Kidney (tissue), 14 donors: Measurements from ENCODE around the gene NOL4L. TPM values are rescaled to one million over a fixed set of nuclear protein-coding genes. Genes with fewer than 3 reads are reported as not detected.
A peak's percentile ranks its signal among the peaks of the same experiment; 100 is the strongest.

Experiments used
- DNase-seq, 5 donors: peaks; one replicate each; pipeline ENCODE4 v3.0.0-alpha.2; 2013 to 2020
- FAIRE-seq: peaks from 2 replicates; lab custom pipeline; 2012; peaks lifted over from hg19 to GRCh38; lab: Jason Lieb, UNC
- H3K27ac ChIP-seq, 2 donors: one replicate each; pipeline ENCODE4 v1.7.0; 2013; ENCODE audit warnings: low read depth in 2 of 2, low read length in 2 of 2, inconsistent platforms in 1 of 2
- H3K27me3 ChIP-seq: one replicate; pipeline ENCODE4 v1.7.1; 2013; ENCODE audit warnings: low read length, inconsistent platforms; ENCODE audit not compliant: control insufficient read depth, insufficient read depth
- H3K36me3 ChIP-seq, 3 donors: one replicate each; pipeline versions ENCODE4 v1.7.0 to v1.7.1; 2013; ENCODE audit warnings: low read length in 3 of 3, control low read depth in 1 of 3, inconsistent platforms in 1 of 3; ENCODE audit not compliant: insufficient read depth in 3 of 3, control insufficient read depth in 2 of 3
- H3K4me1 ChIP-seq, 3 donors: one replicate each; pipeline versions ENCODE4 v1.7.0 to v1.7.1; 2013; ENCODE audit warnings: low read length in 3 of 3, inconsistent platforms in 1 of 3, low read depth in 1 of 3; ENCODE audit not compliant: control insufficient read depth in 2 of 3, insufficient read depth in 2 of 3
- H3K4me3 ChIP-seq, 3 donors: one replicate each; pipeline versions ENCODE4 v1.7.0 to v1.8.1; 2013; ENCODE audit warnings: low read length in 3 of 3, control low read depth in 1 of 3, inconsistent platforms in 1 of 3
- H3K9ac ChIP-seq, 3 donors: one replicate each; pipeline versions ENCODE4 v1.7.0 to v1.7.1; 2013; ENCODE audit warnings: low read length in 3 of 3, control low read depth in 1 of 3, inconsistent platforms in 1 of 3
- H3K9me3 ChIP-seq, 3 donors: one replicate each; pipeline versions ENCODE4 v1.7.0 to v1.7.1; 2013; ENCODE audit warnings: low read length in 3 of 3, control low read depth in 1 of 3, inconsistent platforms in 1 of 3; ENCODE audit not compliant: control insufficient read depth in 2 of 3, insufficient read depth in 1 of 3
- CTCF ChIP-seq: IDR thresholded peaks from 3 replicates; pipeline ENCODE4 v1.5.1; 2012; ENCODE audit warnings: mild to moderate bottlenecking, moderate library complexity, borderline replicate concordance; ENCODE audit not compliant: insufficient read depth; ENCODE audit errors: extremely low read depth
- intact Hi-C: fragments of 100-400 bp; cut with DNase I; formaldehyde crosslinking; loops from one replicate; pipeline ENCODE4 v1.11.1; 2022
- polyA plus RNA-seq: library from polyadenylated mRNA; stranded (reverse); fragments of 350-450 nt; fragmentation: Illumina TruSeq; extraction: RNeasy Lipid Tissue Mini Kit (QIAGEN cat#74804); gene quantifications from one replicate; pipeline ENCODE4 v1.2.3, GENCODE V29; 2014; ENCODE audit warnings: low read depth, low replicate concordance; ENCODE audit not compliant: insufficient read depth
- total RNA-seq: library from RNA; stranded (reverse); fragmentation: NEBNext Ultra II Directional; extraction: Animal tissue kit (Norgen Biotek cat#: 25700); gene quantifications from one replicate; pipeline ENCODE4 v1.2.1, GENCODE V29; 2021
- donor health status: control.
- donor health status: control.
- donor health status: control.
- donor health status: control.
- donor health status: control.
- donor health status: DM: yes; HTN: yes; CAD: no.
- donor health status: Normal renal cell carcinoma (clear cell type).

NOL4L gene
- total and polyA plus RNA-seq, 2 donors from 2014 or later = 14.1 to 19.4 TPM

GRCh38 chr20:32474967-32475811 lies 109.9 kb downstream of the NOL4L start:
- Histone ChIP-seq H3K4me1 (peaks cover 15 to 85% (median 71%) of the 10 kb centered on the region in 3 donors), H3K9me3 (no peaks in the 10 kb centered on the region), H3K27ac (peak overlapping the region; percentile 92 to 93), H3K9ac (peak overlapping the region in 2 of 3 donors; percentile 30 to 68), H3K4me3 (peak overlapping the region; percentile 23 to 53 (median 37)), H3K27me3 (no peaks in the 10 kb centered on the region), H3K36me3 (peaks cover 0 to 4% (median 2%) of the 10 kb centered on the region in 3 donors)
- FAIRE-seq = no peak
- no peak for TF ChIP-seq CTCF
- intact Hi-C loops = no loop called here
- DNase-seq = peak; percentile 95 to 99 (median 96)

GRCh38 chr20:32474717-32474966 lies 110.5 kb downstream of the NOL4L start:
- no peak for FAIRE-seq
- Histone ChIP-seq H3K27me3 (no peaks in the 10 kb centered on the region), H3K9me3 (no peaks in the 10 kb centered on the region), H3K9ac (peak overlapping the region in 2 of 3 donors; percentile 30 to 44), H3K4me3 (peak overlapping the region in 2 of 3 donors; percentile 23 to 53), H3K27ac (peak overlapping the region; percentile 92 to 93), H3K36me3 (peaks cover 0 to 4% (median 2%) of the 10 kb centered on the region in 3 donors), H3K4me1 (peaks cover 12 to 85% (median 66%) of the 10 kb centered on the region in 3 donors)
- DNase-seq = peak in 3 of 5 donors; percentile 29 to 85 (median 42)
- no peak for TF ChIP-seq CTCF
- intact Hi-C loops = no loop called here

GRCh38 chr20:32474009-32474716 lies 111.0 kb downstream of the NOL4L start:
- no peak for FAIRE-seq
- Histone ChIP-seq H3K27ac (peak overlapping the region; percentile 92 to 93), H3K27me3 (no peaks in the 10 kb centered on the region), H3K4me3 (peak overlapping the region in 1 of 3 donors; percentile 53), H3K36me3 (peaks cover 0 to 4% (median 2%) of the 10 kb centered on the region in 3 donors), H3K9ac (peak overlapping the region in 1 of 3 donors; percentile 44), H3K4me1 (peaks cover 12 to 81% (median 61%) of the 10 kb centered on the region in 3 donors), H3K9me3 (no peaks in the 10 kb centered on the region)
- no peak for TF ChIP-seq CTCF
- intact Hi-C loops = no loop called here
- peak in 1 of 5 donors; percentile 82 for DNase-seq
